ENCODE data around the gene CCDC188. TPM values are rescaled to one million over a fixed set of nuclear protein-coding genes. Genes with fewer than 3 reads are reported as not detected.

Gene CCDC188
- total RNA-seq, 1 donor from 2014 or later: 4.3 TPM

GRCh38 chr22:20176421-20177085 is 25.7 kb upstream of the CCDC188 start:
- no peak for TF ChIP-seq CTCF (conservative IDR thresholded peaks at IDR 0.05)

GRCh38 chr22:20175597-20175900 is 24.7 kb upstream of the CCDC188 start:
- TF ChIP-seq CTCF (conservative IDR thresholded peaks at IDR 0.05): no peak
- DNase-seq (ENCODE audit: extremely low spot score, unreplicated experiment): no peak
- Mint-ChIP-seq H3K4me1 (ENCODE audit: unreplicated experiment) (peaks cover 13% of the 10 kb centered on the region), H3K9me3 (no peaks in the 10 kb centered on the region), H3K27ac (no peak overlapping the region), H3K27me3 (no peaks in the 10 kb centered on the region), H3K36me3 (no peaks in the 10 kb centered on the region), H3K4me3 (no peak overlapping the region)

More at GRCh38 chr22:20176421-20177085, 25.7 kb upstream of the CCDC188 start:
- Mint-ChIP-seq H3K9me3 (no peaks in the 10 kb centered on the region), H3K27me3 (no peaks in the 10 kb centered on the region), H3K4me3 (no peak overlapping the region), H3K27ac (no peak overlapping the region), H3K4me1 (ENCODE audit: unreplicated experiment) (peaks cover 13% of the 10 kb centered on the region), H3K36me3 (no peaks in the 10 kb centered on the region)
- no peak for DNase-seq (ENCODE audit: extremely low spot score, unreplicated experiment)

GRCh38 chr22:20174785-20175596 is 24.1 kb upstream of the CCDC188 start:
- no peak overlapping the region for H3K27ac Mint-ChIP-seq
- H3K4me1 Mint-ChIP-seq (ENCODE audit: unreplicated experiment): peaks cover 13% of the 10 kb centered on the region
- no peak for DNase-seq (ENCODE audit: extremely low spot score, unreplicated experiment)
- no peaks in the 10 kb centered on the region for H3K27me3 Mint-ChIP-seq
- no peaks in the 10 kb centered on the region for H3K36me3 Mint-ChIP-seq
- H3K9me3 Mint-ChIP-seq: no peaks in the 10 kb centered on the region
- H3K4me3 Mint-ChIP-seq: no peak overlapping the region
- peak; percentile 52 for TF ChIP-seq CTCF (conservative IDR thresholded peaks at IDR 0.05)

GRCh38 chr22:20173772-20174171 is 22.9 kb upstream of the CCDC188 start:
- Mint-ChIP-seq H3K4me3 (no peak overlapping the region), H3K27me3 (no peaks in the 10 kb centered on the region), H3K36me3 (no peaks in the 10 kb centered on the region), H3K4me1 (ENCODE audit: unreplicated experiment) (peaks cover 13% of the 10 kb centered on the region), H3K9me3 (no peaks in the 10 kb centered on the region), H3K27ac (no peak overlapping the region)
- DNase-seq (ENCODE audit: extremely low spot score, unreplicated experiment): no peak
- TF ChIP-seq CTCF (conservative IDR thresholded peaks at IDR 0.05): no peak

GRCh38 chr22:20173246-20173645 is 22.4 kb upstream of the CCDC188 start:
- H3K27me3 Mint-ChIP-seq: no peaks in the 10 kb centered on the region
- TF ChIP-seq CTCF (conservative IDR thresholded peaks at IDR 0.05): no peak
- no peaks in the 10 kb centered on the region for H3K36me3 Mint-ChIP-seq
- no peak for DNase-seq (ENCODE audit: extremely low spot score, unreplicated experiment)
- no peaks in the 10 kb centered on the region for H3K9me3 Mint-ChIP-seq
- no peak overlapping the region for H3K27ac Mint-ChIP-seq
- no peak overlapping the region for H3K4me3 Mint-ChIP-seq
- peaks cover 13% of the 10 kb centered on the region for H3K4me1 Mint-ChIP-seq (ENCODE audit: unreplicated experiment)

All from type B pancreatic cell (in vitro differentiated cells).